K562 (cell line): ENCODE data around the gene CACNA2D3. TPM values are rescaled to one million over a fixed set of nuclear protein-coding genes. Genes with fewer than 3 reads are reported as not detected.

Source experiments
- ATAC-seq: fragments of 200-7000 bp; cut with Tn5 transposase; 3 replicates; pipeline ENCODE4 v1.9.1; 2020; ENCODE audit warnings: moderate library complexity
- BruUV-seq: library from RNA; stranded (reverse); fragments of 400-500 nt; replicated peaks from 2 replicates; lab custom pipeline; 2021; lab: Mats Ljungman, UMichigan
- CTCF ChIA-PET: fragments of 300-600 bp; formaldehyde crosslinking; extraction: SDS; loops from one replicate; lab custom pipeline; 2021; ENCODE audit warnings: low intra/inter-chr PET ratio; lab: Yijun Ruan, JAX
- POLR2A ChIA-PET: fragments of 300-600, 350-650 bp; sonication (Branson Sonifier 250); formaldehyde crosslinking; extraction: SDS; loops from one replicate; lab custom pipeline; 2021; ENCODE audit warnings: antibody characterized with exemption, inconsistent platforms; lab: Yijun Ruan, JAX
- DNase-seq, 4 experiments: peaks; one replicate each; pipeline versions ENCODE4 v3.0.0 to v3.0.0-alpha.2; 2011 to 2018; ENCODE audit warnings: low spot score in 3 of 4, mixed read lengths in 3 of 4; ENCODE audit errors: extremely low read depth in 1 of 4
- FAIRE-seq: peaks from 2 replicates; lab custom pipeline; 2011; peaks lifted over from hg19 to GRCh38; lab: Jason Lieb, UNC
- H2AFZ ChIP-seq: 2 replicates; pipeline ENCODE4 v1.6.0; 2011; ENCODE audit warnings: low read depth, low read length, control low read depth, inconsistent platforms
- H3K27ac ChIP-seq: fragments of 200-600 bp; 3 replicates; pipeline ENCODE4 v1.8.0; 2011; ENCODE audit warnings: low read depth, mild to moderate bottlenecking, control low read depth, inconsistent platforms, low read length, moderate library complexity, mixed read lengths; ENCODE audit errors: extremely low read depth
- H3K27me3 ChIP-seq, 2 experiments: fragments of 300-600 bp in 1 of 2; 2 replicates in 1 of 2; 3 replicates in 1 of 2; pipeline versions ENCODE4 v1.6.0 to v1.8.0; 2011; ENCODE audit warnings: inconsistent platforms in 2 of 2, low read length in 2 of 2, mild to moderate bottlenecking in 1 of 2, mixed read lengths in 1 of 2, moderate library complexity in 1 of 2; ENCODE audit not compliant: control insufficient read depth in 2 of 2, insufficient read depth in 2 of 2
- H3K36me3 ChIP-seq: fragments of 300-600 bp; 3 replicates; pipeline ENCODE4 v1.8.0; 2011; ENCODE audit warnings: mild to moderate bottlenecking, low read length, inconsistent platforms; ENCODE audit not compliant: control insufficient read depth, insufficient read depth
- H3K4me1 ChIP-seq, 2 experiments: fragments of 200-600 bp in 1 of 2; replicated peaks in 1 of 2; 2 replicates in 1 of 2; 3 replicates in 1 of 2; pipeline versions ENCODE4 v1.5.1 to v1.8.0; 2011; ENCODE audit warnings: inconsistent platforms in 2 of 2, low read length in 2 of 2, mild to moderate bottlenecking in 1 of 2, mixed read lengths in 1 of 2, moderate library complexity in 1 of 2; ENCODE audit not compliant: control insufficient read depth in 2 of 2, insufficient read depth in 2 of 2
- H3K4me2 ChIP-seq: 2 replicates; pipeline ENCODE4 v1.6.1; 2011; ENCODE audit warnings: low read length, control low read depth, inconsistent platforms, mixed read lengths; ENCODE audit not compliant: insufficient read depth
- H3K4me3 ChIP-seq: fragments of 200-600 bp; sonication (generic), shearing (Covaris generic); 2 replicates; pipeline ENCODE4 v1.5.1; 2016; ENCODE audit warnings: control low read depth, inconsistent platforms
- H3K79me2 ChIP-seq: fragments of 200-600 bp; 3 replicates; pipeline ENCODE4 v1.8.0; 2011; ENCODE audit warnings: low read length, inconsistent platforms; ENCODE audit not compliant: control insufficient read depth, insufficient read depth
- H3K9ac ChIP-seq, 2 experiments: 2 replicates each; pipeline versions ENCODE4 v1.6.0 to v1.6.1; 2011; ENCODE audit warnings: low read depth in 2 of 2, low read length in 2 of 2, control low read depth in 1 of 2, inconsistent platforms in 1 of 2, mild to moderate bottlenecking in 1 of 2, mixed read lengths in 1 of 2; ENCODE audit not compliant: insufficient read depth in 1 of 2
- H3K9me1 ChIP-seq: one replicate; pipeline ENCODE4 v1.6.0; 2011; ENCODE audit warnings: inconsistent platforms, mild to moderate bottlenecking, low read length, moderate library complexity; ENCODE audit not compliant: control insufficient read depth, insufficient read depth
- H3K9me3 ChIP-seq: replicated peaks from 2 replicates; pipeline ENCODE4 v1.5.1; 2011; ENCODE audit warnings: low read depth, low read length, inconsistent platforms; ENCODE audit not compliant: control insufficient read depth, insufficient read depth
- H4K20me1 ChIP-seq: replicated peaks from 2 replicates; pipeline ENCODE4 v1.6.1; 2011; ENCODE audit warnings: low read length, inconsistent platforms, mixed read lengths; ENCODE audit not compliant: control insufficient read depth, insufficient read depth
- CTCFL ChIP-seq: IDR thresholded peaks from 2 replicates; pipeline ENCODE4 v1.6.1; 2011; ENCODE audit warnings: borderline replicate concordance, low read depth, mild to moderate bottlenecking, moderate library complexity, low read length; ENCODE audit not compliant: insufficient read depth, poor library complexity, severe bottlenecking
- ETV1 ChIP-seq: fragments of 450-650 bp; conservative IDR thresholded peaks from 2 replicates; pipeline ENCODE4 v1.6.1; 2016; ENCODE audit warnings: missing genetic modification characterization, control low read depth, low read depth, missing compliant biosample characterization
- HDAC2 ChIP-seq: fragments of 450-650 bp; IDR thresholded peaks from 2 replicates; pipeline ENCODE4 v1.6.1; 2016; ENCODE audit warnings: mild to moderate bottlenecking
- NCOA6 ChIP-seq: fragments of 450-650 bp; IDR thresholded peaks from 2 replicates; pipeline ENCODE4 v1.6.1; 2017; ENCODE audit warnings: mild to moderate bottlenecking
- ZNF280B ChIP-seq: fragments of 250-450 bp; sonication (Bioruptor Pico); IDR thresholded peaks from 2 replicates; pipeline ENCODE4 v1.5.1; 2021; ENCODE audit warnings: mild to moderate bottlenecking
- ZSCAN29 ChIP-seq: fragments of 450-650 bp; IDR thresholded peaks from 2 replicates; pipeline ENCODE4 v1.6.1; 2017
- WGBS: fragments of 100-300 bp; shearing (Covaris generic); methylation state at CpG from one replicate; pipeline ENCODE4 v1.1.6; 2016; ENCODE audit warnings: low coverage, mixed read lengths; ENCODE audit not compliant: insufficient coverage; ENCODE audit errors: missing lambda C conversion rate; 5-methylcytosine and 5-hydroxymethylcytosine counted together
- in situ Hi-C: fragments of 300-500 bp; cut with MboI; formaldehyde crosslinking; loops from 4 replicates; pipeline ENCODE4 v1.15.0; 2018; ENCODE audit warnings: inconsistent platforms, mixed read lengths
- intact Hi-C: fragments of 100-400 bp; cut with micrococcal nuclease; formaldehyde crosslinking; loops from 2 replicates; pipeline ENCODE4 v1.14.2; 2022
- polyA plus RNA-seq, 8 experiments: library from polyadenylated mRNA; depleted of rRNA in 4 of 8; stranded (reverse) in 5 of 8; unstranded in 3 of 8; fragments of >200 nt; fragmentation: Nextera tagmentation in 2 of 8; fragmentation: Illumina TruSeq in 1 of 8; extraction: Ambion mirVana in 2 of 8; extraction: Trizol in 1 of 8; gene quantifications; 2 replicates each; pipeline versions ENCODE4 v1.2.1 to v1.2.3, GENCODE V29; 2011 to 2014; ENCODE audit warnings: inconsistent platforms in 1 of 8, missing spikeins in 1 of 8
- total RNA-seq, 7 experiments: library from RNA; depleted of rRNA in 6 of 7; stranded (reverse); fragments of >200 nt in 6 of 7; fragmentation: Illumina TruSeq in 2 of 7; extraction: Trizol in 2 of 7; gene quantifications; 2 replicates each; pipeline versions ENCODE4 v1.2.1 to v1.2.3, GENCODE V29; 2011 to 2021; ENCODE audit warnings: low replicate concordance in 1 of 7

The CACNA2D3 gene
- total and polyA plus RNA-seq, 9 of the 15 experiments (the other 6 are each of a cell fraction or from before 2014, with no cell fraction given): 0.01 TPM; not detected in 8

DNA sequence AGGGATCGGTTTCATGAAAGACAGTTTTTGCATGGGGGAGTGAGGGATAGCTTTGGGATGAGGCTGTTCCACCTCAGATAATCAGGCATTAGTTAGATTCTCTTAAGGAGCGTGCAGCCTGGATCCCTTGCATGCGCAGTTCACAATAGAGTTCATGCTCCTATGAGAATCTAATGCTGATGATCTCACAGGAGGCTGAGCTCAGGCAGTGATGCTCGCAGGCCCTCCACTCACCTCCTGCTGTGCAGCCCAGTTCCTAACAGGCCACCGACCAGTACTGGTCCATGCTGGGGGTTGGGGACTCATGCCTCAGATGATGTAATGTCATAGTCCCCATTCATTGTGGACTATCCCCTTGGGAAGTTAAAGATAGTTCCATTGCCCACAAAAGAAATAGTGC lies 255.8 kb downstream of the CACNA2D3 start:
- intact Hi-C loops: loop anchor here (10.0 kb wide), 1 partner anchor 233 kb away; no protein-coding TSS in a partner anchor
- TF ChIP-seq HDAC2 (no peak), ZNF280B (CRISPR knock-in tag) (no peak), NCOA6 (no peak), ETV1 (tag) (no peak), ZSCAN29 (no peak), CTCFL (no peak)
- no peaks in the 10 kb centered on the region for H3K9me1 ChIP-seq
- H3K9me3 ChIP-seq: no peaks in the 10 kb centered on the region
- no peak overlapping the region for H3K9ac ChIP-seq
- in situ Hi-C loops: no loop called here
- H3K27ac ChIP-seq: no peak overlapping the region
- no TSS peak for BruUV-seq
- DNase-seq (no peak), FAIRE-seq (no peak), ATAC-seq (no peak)
- no peaks in the 10 kb centered on the region for H3K36me3 ChIP-seq
- no peaks in the 10 kb centered on the region for H4K20me1 ChIP-seq
- H2AFZ ChIP-seq: no peak overlapping the region
- no peaks in the 10 kb centered on the region for H3K79me2 ChIP-seq
- 0% methylated on average over 4 of the region's 5 CpGs for WGBS
- ChIA-PET CTCF (no interaction called here), POLR2A (no interaction called here)
- H3K27me3 ChIP-seq: no peaks in the 10 kb centered on the region
- no peak overlapping the region for H3K4me3 ChIP-seq
- H3K4me1 ChIP-seq: no peaks in the 10 kb centered on the region
- H3K4me2 ChIP-seq: no peak overlapping the region
